ACC112 (cell line): ENCODE measurements around the gene ATG14.

ENCODE experiments used
- H2AFZ ChIP-seq: fragments of 200-600 bp; sonication (generic); one replicate; pipeline ENCODE4 v1.6.0; 2017; ENCODE audit warnings: antibody characterized with exemption, low read length; ENCODE audit not compliant: unreplicated experiment
- H3K27ac ChIP-seq: fragments of 200-600 bp; sonication (generic); 2 replicates; pipeline ENCODE4 v1.5.1; 2014; ENCODE audit warnings: low read depth, mild to moderate bottlenecking, antibody characterized with exemption, low read length, moderate library complexity
- H3K27me3 ChIP-seq: fragments of 200-600 bp; sonication (generic); 2 replicates; pipeline ENCODE4 v1.6.1; 2014; ENCODE audit warnings: mild to moderate bottlenecking, antibody characterized with exemption, low read length, moderate library complexity, mixed read lengths; ENCODE audit not compliant: insufficient read depth
- H3K36me3 ChIP-seq: fragments of 200-600 bp; sonication (generic); 2 replicates; pipeline ENCODE4 v1.6.1; 2016; ENCODE audit warnings: mild to moderate bottlenecking, antibody characterized with exemption, low read length, moderate library complexity, mixed read lengths; ENCODE audit not compliant: insufficient read depth
- H3K4me1 ChIP-seq: fragments of 200-600 bp; sonication (generic); one replicate; pipeline ENCODE4 v1.6.1; 2016; ENCODE audit warnings: low read length, mixed read lengths; ENCODE audit not compliant: insufficient read depth, unreplicated experiment, control insufficient read depth
- H3K4me3 ChIP-seq: fragments of 200-600 bp; sonication (generic); 2 replicates; pipeline ENCODE4 v1.5.1; 2014; ENCODE audit warnings: mild to moderate bottlenecking, low read depth, low read length
- H3K79me2 ChIP-seq: fragments of 200-600 bp; sonication (generic); one replicate; pipeline ENCODE4 v1.6.0; 2016; ENCODE audit warnings: low read length; ENCODE audit not compliant: control insufficient read depth, unreplicated experiment, insufficient read depth

ATG14 gene

GRCh38 chr14:55416866-55417265 is 5.2 kb upstream of the ATG14 start:
- Histone ChIP-seq H3K79me2 (no peaks in the 10 kb centered on the region), H3K4me3 (no peak overlapping the region), H3K27ac (no peak overlapping the region), H2AFZ (no peak overlapping the region), H3K27me3 (no peaks in the 10 kb centered on the region), H3K4me1 (peaks cover 8% of the 10 kb centered on the region), H3K36me3 (no peaks in the 10 kb centered on the region)

GRCh38 chr14:55414551-55414950 is 2.9 kb upstream of the ATG14 start:
- H3K27ac ChIP-seq: no peak overlapping the region
- H3K27me3 ChIP-seq: no peaks in the 10 kb centered on the region
- H3K36me3 ChIP-seq: no peaks in the 10 kb centered on the region
- H3K4me1 ChIP-seq: peaks cover 15% of the 10 kb centered on the region
- no peak overlapping the region for H3K4me3 ChIP-seq
- no peak overlapping the region for H2AFZ ChIP-seq
- H3K79me2 ChIP-seq: peaks cover 20% of the 10 kb centered on the region

- peaks cover 15% of the 10 kb centered on the region for H3K4me1 ChIP-seq
- H3K27ac ChIP-seq: no peak overlapping the region
- peaks cover 37% of the 10 kb centered on the region for H3K79me2 ChIP-seq
- peak overlapping the region; percentile 96 for H2AFZ ChIP-seq
- H3K4me3 ChIP-seq: peak overlapping the region; percentile 90; the same call in 1 of the 2 replicates
- H3K27me3 ChIP-seq: no peaks in the 10 kb centered on the region
- H3K36me3 ChIP-seq: no peaks in the 10 kb centered on the region
Measured at GRCh38 chr14:55412676-55413075, 1.0 kb upstream of the ATG14 start.

- Histone ChIP-seq H2AFZ (peak overlapping the region; percentile 87), H3K27ac (no peak overlapping the region), H3K27me3 (no peaks in the 10 kb centered on the region), H3K36me3 (no peaks in the 10 kb centered on the region), H3K4me3 (peak overlapping the region; percentile 90), H3K79me2 (peaks cover 43% of the 10 kb centered on the region), H3K4me1 (peaks cover 15% of the 10 kb centered on the region)
Measured at GRCh38 chr14:55410876-55411275, 754 bp downstream of the ATG14 start.

- Histone ChIP-seq H3K36me3 (no peaks in the 10 kb centered on the region), H2AFZ (no peak overlapping the region), H3K4me1 (peaks cover 11% of the 10 kb centered on the region), H3K79me2 (peaks cover 59% of the 10 kb centered on the region), H3K4me3 (no peak overlapping the region), H3K27me3 (no peaks in the 10 kb centered on the region), H3K27ac (no peak overlapping the region)
Measured at GRCh38 chr14:55404173-55404854, 7.3 kb downstream of the ATG14 start.

- H3K27ac ChIP-seq: no peak overlapping the region
- no peak overlapping the region for H2AFZ ChIP-seq
- H3K36me3 ChIP-seq: no peaks in the 10 kb centered on the region
- peaks cover 24% of the 10 kb centered on the region for H3K4me1 ChIP-seq
- H3K79me2 ChIP-seq: peaks cover 50% of the 10 kb centered on the region
- no peaks in the 10 kb centered on the region for H3K27me3 ChIP-seq
- H3K4me3 ChIP-seq: no peak overlapping the region
Measured at GRCh38 chr14:55401751-55402150, 9.9 kb downstream of the ATG14 start.

GRCh38 chr14:55399852-55400251 is 11.8 kb downstream of the ATG14 start:
- H3K27me3 ChIP-seq: no peaks in the 10 kb centered on the region
- peak overlapping the region; percentile 57 for H3K27ac ChIP-seq
- H3K79me2 ChIP-seq: peaks cover 39% of the 10 kb centered on the region
- no peak overlapping the region for H2AFZ ChIP-seq
- H3K4me1 ChIP-seq: peaks cover 24% of the 10 kb centered on the region
- 0 out of 2 replicates have a peak overlapping the region, but pooled peaks have one; percentile 13 for H3K4me3 ChIP-seq
- 0 out of 2 replicates have a peak, but pooled peaks cover 4% of the 10 kb centered on the region for H3K36me3 ChIP-seq

- Histone ChIP-seq H3K27me3 (no peaks in the 10 kb centered on the region), H3K4me1 (peaks cover 24% of the 10 kb centered on the region), H3K79me2 (peaks cover 34% of the 10 kb centered on the region), H2AFZ (no peak overlapping the region), H3K27ac (peak overlapping the region; percentile 57), H3K36me3 (0 out of 2 replicates have a peak, but pooled peaks cover 4% of the 10 kb centered on the region), H3K4me3 (0 out of 2 replicates have a peak overlapping the region, but pooled peaks have one; percentile 13)
Measured at GRCh38 chr14:55399183-55399582, 12.4 kb downstream of the ATG14 start.

GRCh38 chr14:55398679-55399078 is 13.0 kb downstream of the ATG14 start:
- peaks cover 24% of the 10 kb centered on the region for H3K4me1 ChIP-seq
- no peaks in the 10 kb centered on the region for H3K27me3 ChIP-seq
- H3K4me3 ChIP-seq: no peak overlapping the region
- H3K79me2 ChIP-seq: peaks cover 34% of the 10 kb centered on the region
- no peak overlapping the region for H2AFZ ChIP-seq
- 0 out of 2 replicates have a peak, but pooled peaks cover 4% of the 10 kb centered on the region for H3K36me3 ChIP-seq
- peak overlapping the region; percentile 57 for H3K27ac ChIP-seq

GRCh38 chr14:55389330-55389729 is 22.3 kb downstream of the ATG14 start:
- peaks cover 20% of the 10 kb centered on the region for H3K4me1 ChIP-seq
- peak overlapping the region; percentile 21; the same call in 1 of the 2 replicates for H3K27ac ChIP-seq
- H3K36me3 ChIP-seq: peaks cover 20% of the 10 kb centered on the region
- H3K4me3 ChIP-seq: no peak overlapping the region
- H3K27me3 ChIP-seq: no peaks in the 10 kb centered on the region
- H2AFZ ChIP-seq: no peak overlapping the region
- no peaks in the 10 kb centered on the region for H3K79me2 ChIP-seq

GRCh38 chr14:55388160-55388559 is 23.5 kb downstream of the ATG14 start:
- Histone ChIP-seq H3K36me3 (peaks cover 20% of the 10 kb centered on the region), H3K4me1 (peaks cover 26% of the 10 kb centered on the region), H3K4me3 (no peak overlapping the region), H3K79me2 (no peaks in the 10 kb centered on the region), H3K27ac (peak overlapping the region; percentile 45), H2AFZ (no peak overlapping the region), H3K27me3 (no peaks in the 10 kb centered on the region)
